SU-DHL-6 (cell line): ENCODE measurements around the gene LYPD1.

ENCODE experiments used
- H2AFZ ChIP-seq: fragments of 200-600 bp; sonication (generic); 2 replicates; pipeline ENCODE4 v1.6.1; 2014; ENCODE audit warnings: low read depth, mild to moderate bottlenecking, moderate library complexity, mixed read lengths, antibody characterized with exemption, low read length; ENCODE audit not compliant: severe bottlenecking
- H3F3A ChIP-seq: fragments of 200-600 bp; shearing (Covaris generic); 2 replicates; pipeline ENCODE4 v1.6.0; 2016; ENCODE audit warnings: antibody characterized with exemption, mild to moderate bottlenecking; ENCODE audit not compliant: insufficient read depth
- H3K27ac ChIP-seq: fragments of 200-600 bp; sonication (generic); 2 replicates; pipeline ENCODE4 v1.5.1; 2016; ENCODE audit warnings: low read depth, mild to moderate bottlenecking, low read length, moderate library complexity, mixed read lengths
- H3K27me3 ChIP-seq: fragments of 200-600 bp; sonication (generic), shearing (Covaris generic); 2 replicates; pipeline ENCODE4 v1.6.0; 2014; ENCODE audit warnings: mild to moderate bottlenecking, low read length
- H3K36me3 ChIP-seq: fragments of 200-600 bp; sonication (generic); 2 replicates; pipeline ENCODE4 v1.6.1; 2014; ENCODE audit warnings: mild to moderate bottlenecking, low read length, mixed read lengths
- H3K4me2 ChIP-seq: fragments of 300-600, 200-600 bp; shearing (Covaris generic), sonication (generic); 2 replicates; pipeline ENCODE4 v1.6.0; 2014; ENCODE audit warnings: low read length, low read depth, mild to moderate bottlenecking; ENCODE audit not compliant: poor library complexity, severe bottlenecking
- H3K4me3 ChIP-seq: fragments of 200-600 bp; sonication (generic); 2 replicates; pipeline ENCODE4 v1.5.1; 2014; ENCODE audit warnings: antibody characterized with exemption, low read length, mild to moderate bottlenecking, mixed read lengths; ENCODE audit not compliant: insufficient read depth, poor library complexity, severe bottlenecking
- H3K79me2 ChIP-seq: fragments of 200-600 bp; sonication (generic); 2 replicates; pipeline ENCODE4 v1.6.1; 2014; ENCODE audit warnings: mild to moderate bottlenecking, low read length, moderate library complexity; ENCODE audit not compliant: insufficient read depth
- H3K9ac ChIP-seq: fragments of 200-600 bp; sonication (generic); 2 replicates; pipeline ENCODE4 v1.7.0; 2014; ENCODE audit warnings: mild to moderate bottlenecking, low read length
- H3K9me2 ChIP-seq: fragments of 200-600 bp; sonication (generic); replicated peaks from 2 replicates; pipeline ENCODE4 v1.6.1; 2014; ENCODE audit warnings: low read length; ENCODE audit not compliant: insufficient read depth
- H3K9me3 ChIP-seq: fragments of 200-600 bp; sonication (generic); 2 replicates; pipeline ENCODE4 v1.6.1; 2014; ENCODE audit warnings: low read length, mixed read lengths; ENCODE audit not compliant: insufficient read depth
- H4K20me1 ChIP-seq: fragments of 200-600 bp; sonication (generic); 2 replicates; pipeline ENCODE4 v1.6.1; 2014; ENCODE audit warnings: low read depth, mild to moderate bottlenecking, antibody characterized with exemption, low read length, moderate library complexity, mixed read lengths
- EZH2phosphoT487 ChIP-seq: fragments of 200-600 bp; sonication (generic), shearing (Covaris generic); conservative IDR thresholded peaks from 2 replicates; pipeline ENCODE4 v1.6.1; 2018; ENCODE audit warnings: mild to moderate bottlenecking, antibody characterized with exemption, low read length, moderate library complexity, mixed read lengths
- TF ChIP-seq, protein P1 (sequence below): fragments of 200-600 bp; sonication (generic); IDR thresholded peaks from one replicate; pipeline ENCODE4 v1.5.1; 2017; ENCODE audit warnings: antibody characterized with exemption, mild to moderate bottlenecking, low read length, moderate library complexity; ENCODE audit not compliant: insufficient read depth, poor library complexity, severe bottlenecking

LYPD1 gene

DNA sequence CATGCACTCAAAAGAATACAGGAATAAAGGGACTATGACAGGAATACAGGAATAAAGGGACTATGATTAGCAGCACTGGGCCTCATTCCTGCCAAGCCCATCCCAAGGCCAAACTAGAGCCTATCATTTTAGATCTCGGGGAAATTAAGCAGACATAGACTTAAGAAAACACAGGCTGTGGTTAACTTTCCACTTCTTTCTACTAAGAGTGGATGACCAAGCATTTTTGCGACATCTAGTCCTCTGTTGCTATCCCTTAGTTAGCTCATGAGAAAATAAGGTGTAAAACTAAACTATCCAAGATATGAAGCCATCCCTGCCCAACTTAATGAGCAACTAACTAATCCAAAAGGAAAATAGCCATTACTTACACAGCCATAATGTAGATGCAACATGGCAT, 5.9 kb downstream of the LYPD1 start:
- no peak overlapping the region for H3K4me2 ChIP-seq
- H2AFZ ChIP-seq: no peak overlapping the region
- no peaks in the 10 kb centered on the region for H3K9me3 ChIP-seq
- H4K20me1 ChIP-seq: no peaks in the 10 kb centered on the region
- no peaks in the 10 kb centered on the region for H3K27me3 ChIP-seq
- no peaks in the 10 kb centered on the region for H3F3A ChIP-seq
- H3K4me3 ChIP-seq: no peak overlapping the region
- H3K9ac ChIP-seq: no peak overlapping the region
- no peak overlapping the region for H3K27ac ChIP-seq
- TF ChIP-seq, protein P1, sequence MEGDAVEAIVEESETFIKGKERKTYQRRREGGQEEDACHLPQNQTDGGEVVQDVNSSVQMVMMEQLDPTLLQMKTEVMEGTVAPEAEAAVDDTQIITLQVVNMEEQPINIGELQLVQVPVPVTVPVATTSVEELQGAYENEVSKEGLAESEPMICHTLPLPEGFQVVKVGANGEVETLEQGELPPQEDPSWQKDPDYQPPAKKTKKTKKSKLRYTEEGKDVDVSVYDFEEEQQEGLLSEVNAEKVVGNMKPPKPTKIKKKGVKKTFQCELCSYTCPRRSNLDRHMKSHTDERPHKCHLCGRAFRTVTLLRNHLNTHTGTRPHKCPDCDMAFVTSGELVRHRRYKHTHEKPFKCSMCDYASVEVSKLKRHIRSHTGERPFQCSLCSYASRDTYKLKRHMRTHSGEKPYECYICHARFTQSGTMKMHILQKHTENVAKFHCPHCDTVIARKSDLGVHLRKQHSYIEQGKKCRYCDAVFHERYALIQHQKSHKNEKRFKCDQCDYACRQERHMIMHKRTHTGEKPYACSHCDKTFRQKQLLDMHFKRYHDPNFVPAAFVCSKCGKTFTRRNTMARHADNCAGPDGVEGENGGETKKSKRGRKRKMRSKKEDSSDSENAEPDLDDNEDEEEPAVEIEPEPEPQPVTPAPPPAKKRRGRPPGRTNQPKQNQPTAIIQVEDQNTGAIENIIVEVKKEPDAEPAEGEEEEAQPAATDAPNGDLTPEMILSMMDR: no peak
- TF ChIP-seq EZH2phosphoT487: no peak
- H3K36me3 ChIP-seq: no peaks in the 10 kb centered on the region
- H3K9me2 ChIP-seq: no peaks in the 10 kb centered on the region
- no peaks in the 10 kb centered on the region for H3K79me2 ChIP-seq

DNA sequence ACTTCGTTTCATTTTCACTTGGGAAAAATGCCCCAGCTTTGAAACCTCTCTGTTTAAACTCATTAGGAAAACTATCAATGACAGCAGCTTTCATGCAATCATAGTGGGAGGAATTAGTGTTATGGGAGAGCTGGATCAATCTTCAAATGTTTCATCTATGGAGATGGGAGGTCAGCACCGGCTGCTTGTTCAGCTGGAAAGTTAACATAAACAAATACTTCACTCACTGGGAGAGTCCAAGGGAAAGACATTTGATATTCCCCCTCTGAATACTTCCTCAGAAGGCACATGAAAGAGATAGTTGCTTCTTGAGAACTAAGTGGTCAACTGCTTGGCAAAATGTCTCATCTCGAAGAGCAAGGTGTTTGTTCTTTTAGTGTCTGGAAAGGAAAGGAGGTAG, 7.3 kb downstream of the LYPD1 start:
- Histone ChIP-seq H2AFZ (no peak overlapping the region), H3K4me3 (no peak overlapping the region), H3F3A (no peaks in the 10 kb centered on the region), H3K79me2 (no peaks in the 10 kb centered on the region), H4K20me1 (no peaks in the 10 kb centered on the region), H3K9ac (no peak overlapping the region), H3K27me3 (no peaks in the 10 kb centered on the region), H3K9me3 (no peaks in the 10 kb centered on the region), H3K9me2 (no peaks in the 10 kb centered on the region), H3K4me2 (no peak overlapping the region), H3K36me3 (no peaks in the 10 kb centered on the region), H3K27ac (no peak overlapping the region)
- TF ChIP-seq EZH2phosphoT487: no peak
- TF ChIP-seq, protein P1: no peak

DNA sequence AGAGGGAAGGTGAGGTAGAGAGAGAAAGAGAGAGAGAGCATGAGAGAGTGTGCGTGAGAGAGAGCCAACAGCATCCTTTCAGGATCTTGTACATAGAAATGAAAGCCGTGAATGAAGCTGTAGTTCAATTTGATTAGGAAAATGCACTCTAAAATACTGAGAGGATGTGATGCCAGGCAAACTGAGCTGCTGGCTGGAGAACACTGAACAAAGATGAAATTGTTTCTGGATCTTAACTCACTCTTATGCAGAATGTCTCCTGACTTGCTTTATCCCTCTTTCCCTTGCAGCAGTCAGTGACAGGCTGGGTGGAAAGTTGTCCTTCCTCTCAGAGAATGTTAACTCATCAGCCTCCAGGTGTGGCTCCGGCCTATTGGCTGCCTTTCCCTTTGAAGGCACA, 10.7 kb downstream of the LYPD1 start:
- Histone ChIP-seq H3K36me3 (no peaks in the 10 kb centered on the region), H3K79me2 (no peaks in the 10 kb centered on the region), H2AFZ (no peak overlapping the region), H3K9me2 (no peaks in the 10 kb centered on the region), H3K9ac (no peak overlapping the region), H3K27ac (no peak overlapping the region), H3K4me2 (no peak overlapping the region), H3K4me3 (no peak overlapping the region), H3K27me3 (no peaks in the 10 kb centered on the region), H3F3A (no peaks in the 10 kb centered on the region), H4K20me1 (no peaks in the 10 kb centered on the region), H3K9me3 (no peaks in the 10 kb centered on the region)
- TF ChIP-seq, protein P1: no peak
- no peak for TF ChIP-seq EZH2phosphoT487
